Renal cortex interstitium (tissue), 11 donors: ENCODE results near the gene TNNI3. TPM values are rescaled to one million over a fixed set of nuclear protein-coding genes. Genes with fewer than 3 reads are reported as not detected.
A peak's percentile ranks its signal among the peaks of the same experiment; 100 is the strongest.
"Not testable (repeated sequence)": the region's sequence is repeated elsewhere in the genome, so short reads cannot be mapped to it uniquely, and the experiment has no call there.

Experiments used
- DNase-seq, 11 donors: peaks; one replicate each; pipeline ENCODE4 v3.0.0-alpha.2; 2013; ENCODE audit warnings: low read depth in 9 of 11, low spot score in 4 of 11; ENCODE audit errors: extremely low read depth in 1 of 11
- polyA plus RNA-seq, 3 donors: library from polyadenylated mRNA; unstranded; fragments of 120-200 nt; gene quantifications; one replicate each; pipeline ENCODE4 v1.2.1, GENCODE V29; 2013; ENCODE audit not compliant: insufficient read length in 3 of 3

Gene TNNI3
- polyA plus RNA-seq, 3 donors: 3.4 to 3.7 (median 3.5) TPM

- peak in 1 of 11 donors; percentile 35 for DNase-seq
Observed at GRCh38 chr19:55156202-55157063, 1.1 kb downstream of the TNNI3 start.

- DNase-seq: not testable (repeated sequence)
Observed at GRCh38 chr19:55155784-55156183, 1.7 kb downstream of the TNNI3 start.

GRCh38 chr19:55153652-55154264, 3.8 kb downstream of the TNNI3 start:
- DNase-seq: no peak

- no peak for DNase-seq
Observed at GRCh38 chr19:55152017-55152416, 5.5 kb downstream of the TNNI3 start.

- DNase-seq: no peak
Observed at GRCh38 chr19:55149078-55150003, 8.2 kb downstream of the TNNI3 start, which contains the start of gene TNNT1. TSS of gene TNNT1 (minus strand) at chr19:55149206. CDS start at chr19:55147157, 2,049 bp downstream.

- DNase-seq: no peak
Observed at GRCh38 chr19:55147545-55148251, 9.8 kb downstream of the TNNI3 start.

- no peak for DNase-seq
Observed at GRCh38 chr19:55146705-55147273, 10.7 kb downstream of the TNNI3 start.

- DNase-seq: no peak
Observed at GRCh38 chr19:55146078-55146704, 11.3 kb downstream of the TNNI3 start.

- DNase-seq: no peak
Observed at GRCh38 chr19:55145232-55145631, 12.3 kb downstream of the TNNI3 start.

- DNase-seq: no peak
Observed at GRCh38 chr19:55141696-55142095, 15.8 kb downstream of the TNNI3 start.

- DNase-seq: no peak
Observed at GRCh38 chr19:55137915-55138314, 19.6 kb downstream of the TNNI3 start.

- no peak for DNase-seq
Observed at GRCh38 chr19:55136399-55137102, 21.0 kb downstream of the TNNI3 start.

GRCh38 chr19:55134736-55135135, 22.8 kb downstream of the TNNI3 start:
- DNase-seq: no peak

- DNase-seq: no peak
Observed at GRCh38 chr19:55133639-55134444, 23.7 kb downstream of the TNNI3 start.

GRCh38 chr19:55132453-55133129, 24.9 kb downstream of the TNNI3 start:
- no peak for DNase-seq

GRCh38 chr19:55131421-55131820, 26.1 kb downstream of the TNNI3 start:
- no peak for DNase-seq
